CD4-positive, CD25-positive, alpha-beta regulatory T cell (primary cell): ENCODE measurements around the gene POLR2E. TPM values are rescaled to one million over a fixed set of nuclear protein-coding genes. Genes with fewer than 3 reads are reported as not detected.
A peak's percentile ranks its signal among the peaks of the same experiment; 100 is the strongest.

ENCODE experiments used
- ATAC-seq, 2 donors: fragments of 150-1000 bp; cut with Tn5 transposase; one replicate each; pipeline ENCODE4 v1.10.0; 2021; ENCODE audit warnings: low read depth in 2 of 2, moderate number of reproducible peaks in 2 of 2, moderate library complexity in 1 of 2
- DNase-seq, 3 donors: peaks; one replicate each; pipeline versions ENCODE4 v3.0.0 to v3.0.0-alpha.2; 2012 to 2022; ENCODE audit warnings: mixed read lengths in 1 of 3
- H3K27ac ChIP-seq: one replicate; pipeline ENCODE4 v1.7.0; 2013; ENCODE audit warnings: mild to moderate bottlenecking, low read length; ENCODE audit not compliant: insufficient read depth, poor library complexity, severe bottlenecking
- H3K27me3 ChIP-seq: one replicate; pipeline ENCODE4 v1.7.0; 2013; ENCODE audit warnings: low read length; ENCODE audit not compliant: control insufficient read depth, insufficient read depth
- H3K36me3 ChIP-seq: one replicate; pipeline ENCODE4 v1.7.0; 2013; ENCODE audit warnings: mild to moderate bottlenecking, low read length, moderate library complexity; ENCODE audit not compliant: control insufficient read depth, insufficient read depth
- H3K4me1 ChIP-seq: 2 replicates; pipeline ENCODE4 v1.7.0; 2013; ENCODE audit warnings: mild to moderate bottlenecking, low read length; ENCODE audit not compliant: insufficient read depth, control insufficient read depth, poor library complexity, severe bottlenecking
- H3K4me3 ChIP-seq: one replicate; pipeline ENCODE4 v1.7.0; 2013; ENCODE audit warnings: low read depth, mild to moderate bottlenecking, low read length, moderate library complexity
- H3K9me3 ChIP-seq, 2 experiments: 1 replicate in 1 of 2; 2 replicates in 1 of 2; pipeline ENCODE4 v1.7.0; 2013; ENCODE audit warnings: low read length in 2 of 2, mild to moderate bottlenecking in 1 of 2, moderate library complexity in 1 of 2; ENCODE audit not compliant: control insufficient read depth in 2 of 2
- H3K27ac Mint-ChIP-seq, 3 donors: one replicate each; pipeline ENCODE4 v1.8.0; 2020 to 2022; ENCODE audit warnings: mild to moderate bottlenecking in 3 of 3, mixed read lengths in 3 of 3, moderate library complexity in 2 of 3
- H3K27me3 Mint-ChIP-seq: one replicate; pipeline ENCODE4 v1.8.0; 2022; ENCODE audit warnings: mild to moderate bottlenecking, mixed read lengths
- H3K36me3 Mint-ChIP-seq: one replicate; pipeline ENCODE4 v1.8.0; 2020; ENCODE audit warnings: mixed read lengths
- H3K4me1 Mint-ChIP-seq, 4 donors: one replicate each; pipeline ENCODE4 v1.8.0; 2020 to 2022; ENCODE audit warnings: mixed read lengths in 4 of 4, mild to moderate bottlenecking in 1 of 4
- H3K4me3 Mint-ChIP-seq, 4 donors: one replicate each; pipeline ENCODE4 v1.8.0; 2020 to 2022; ENCODE audit warnings: mild to moderate bottlenecking in 4 of 4, mixed read lengths in 4 of 4, moderate library complexity in 3 of 4
- H3K9me3 Mint-ChIP-seq, 7 donors: one replicate each; pipeline ENCODE4 v1.8.0; 2020 to 2022; ENCODE audit warnings: mixed read lengths in 7 of 7, mild to moderate bottlenecking in 3 of 7, moderate library complexity in 2 of 7
- polyA plus RNA-seq, 4 donors: library from polyadenylated mRNA; unstranded; fragments of 300-500 nt; fragmentation: Illumina TruSeq; gene quantifications; one replicate each; pipeline ENCODE4 v1.2.3, GENCODE V29; 2021
- total RNA-seq: library from RNA; stranded (reverse); gene quantifications from one replicate; pipeline ENCODE4 v1.2.3, GENCODE V29; 2022

Gene POLR2E
- total and polyA plus RNA-seq, 5 donors from 2014 or later, result 72.4 to 145 (median 125) TPM

DNA sequence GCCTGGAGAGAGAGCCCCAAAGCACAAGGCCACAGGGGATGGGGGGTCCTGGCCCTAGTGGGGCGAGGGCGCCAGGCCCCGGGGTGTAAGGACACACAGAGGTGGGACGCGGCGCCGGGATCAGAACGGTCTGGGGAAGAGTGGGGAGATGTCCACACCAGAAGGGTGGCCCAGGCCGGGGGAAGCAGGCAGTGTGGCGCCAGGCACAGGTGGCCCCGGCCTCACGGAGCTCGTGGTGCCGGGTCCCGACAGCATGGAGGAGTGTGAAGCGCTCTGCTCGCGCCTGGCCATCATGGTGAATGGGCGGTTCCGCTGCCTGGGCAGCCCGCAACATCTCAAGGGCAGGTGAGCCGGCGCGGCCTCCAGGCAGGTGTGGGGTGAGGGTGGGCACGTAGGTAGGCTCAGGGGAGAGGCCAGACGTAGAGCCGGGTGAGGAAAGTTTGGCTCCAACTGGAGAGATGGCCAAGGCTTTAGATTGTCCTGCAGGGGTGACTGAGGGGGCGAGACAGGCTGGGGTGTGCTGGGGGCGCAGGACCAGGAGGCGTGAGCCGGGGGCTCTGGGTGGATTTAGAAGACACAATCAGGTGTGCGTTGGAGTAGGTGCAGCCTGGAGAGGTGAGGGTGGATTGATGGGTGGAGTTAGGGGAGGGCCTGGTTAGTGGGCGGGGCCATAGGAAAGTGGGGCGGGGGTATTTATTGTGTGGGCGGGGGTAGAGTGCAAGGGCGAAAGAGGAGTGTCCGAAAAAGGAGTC lies 31.1 kb downstream of the POLR2E start:
- H3K36me3 ChIP-seq, result no peaks in the 10 kb centered on the region
- no peaks in the 10 kb centered on the region for H3K27me3 ChIP-seq
- H3K9me3 ChIP-seq, result no peaks in the 10 kb centered on the region
- Mint-ChIP-seq H3K27me3 (no peaks in the 10 kb centered on the region), H3K27ac (peak overlapping the region in 1 of 3 donors; percentile 69), H3K4me1 (peaks cover 0 to 37% (median 15%) of the 10 kb centered on the region in 4 donors), H3K36me3 (peaks cover 6% of the 10 kb centered on the region), H3K4me3 (peak overlapping the region in 3 of 4 donors; percentile 27 to 99 (median 62)), H3K9me3 (peaks cover 0 to 1% (median 0%) of the 10 kb centered on the region in 7 donors)
- no peak for ATAC-seq
- H3K4me3 ChIP-seq, result no peak overlapping the region
- no peak for DNase-seq
- peak overlapping the region; percentile 33 for H3K27ac ChIP-seq
- H3K4me1 ChIP-seq, result peaks cover 39% of the 10 kb centered on the region

DNA sequence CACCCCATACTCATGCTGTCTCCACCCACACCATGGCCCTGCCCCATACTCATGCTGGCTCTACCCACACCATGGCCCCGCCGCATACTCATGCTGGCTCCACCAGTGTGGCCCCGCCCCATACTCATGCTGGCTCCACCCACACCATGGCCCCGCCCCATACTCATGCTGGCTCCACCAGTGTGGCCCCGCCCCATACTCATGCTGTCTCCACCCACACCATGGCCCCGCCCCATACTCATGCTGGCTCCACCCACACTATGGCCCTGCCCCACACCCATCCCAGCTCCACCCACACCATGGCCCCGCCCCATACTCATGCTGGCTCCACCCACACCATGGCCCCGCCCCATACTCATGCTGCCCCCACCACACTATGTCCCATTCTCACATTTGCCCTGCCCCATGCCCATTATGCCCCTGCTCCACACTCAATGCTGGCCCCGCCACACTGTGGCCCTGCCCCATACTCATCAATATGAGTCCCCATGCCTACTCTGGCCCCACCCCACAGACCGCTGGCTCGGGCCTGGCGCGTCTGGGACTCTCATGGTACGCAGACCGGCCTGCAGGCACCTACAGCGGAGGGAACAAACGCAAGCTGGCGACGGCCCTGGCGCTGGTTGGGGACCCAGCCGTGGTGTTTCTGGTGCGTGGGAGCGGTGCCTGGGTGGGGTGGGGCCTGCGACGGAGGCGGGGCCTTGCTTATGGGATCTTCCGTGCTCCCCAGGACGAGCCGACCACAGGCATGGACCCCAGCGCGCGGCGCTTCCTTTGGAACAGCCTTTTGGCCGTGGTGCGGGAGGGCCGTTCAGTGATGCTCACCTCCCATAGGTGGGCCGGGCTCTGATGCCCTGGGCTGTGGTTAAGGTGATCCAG lies 31.9 kb downstream of the POLR2E start:
- Mint-ChIP-seq H3K27me3 (no peaks in the 10 kb centered on the region), H3K27ac (no peak overlapping the region), H3K4me3 (no peak overlapping the region), H3K4me1 (peaks cover 0 to 34% (median 14%) of the 10 kb centered on the region in 4 donors), H3K9me3 (peaks cover 0 to 1% (median 0%) of the 10 kb centered on the region in 7 donors), H3K36me3 (no peaks in the 10 kb centered on the region)
- peaks cover 2% of the 10 kb centered on the region for H3K36me3 ChIP-seq
- no peaks in the 10 kb centered on the region for H3K9me3 ChIP-seq
- no peak for ATAC-seq
- H3K27ac ChIP-seq, result peak overlapping the region; percentile 33
- peaks cover 31% of the 10 kb centered on the region for H3K4me1 ChIP-seq
- DNase-seq, result peak; percentile 51 to 61 (median 60)
- H3K27me3 ChIP-seq, result no peaks in the 10 kb centered on the region
- no peak overlapping the region for H3K4me3 ChIP-seq

DNA sequence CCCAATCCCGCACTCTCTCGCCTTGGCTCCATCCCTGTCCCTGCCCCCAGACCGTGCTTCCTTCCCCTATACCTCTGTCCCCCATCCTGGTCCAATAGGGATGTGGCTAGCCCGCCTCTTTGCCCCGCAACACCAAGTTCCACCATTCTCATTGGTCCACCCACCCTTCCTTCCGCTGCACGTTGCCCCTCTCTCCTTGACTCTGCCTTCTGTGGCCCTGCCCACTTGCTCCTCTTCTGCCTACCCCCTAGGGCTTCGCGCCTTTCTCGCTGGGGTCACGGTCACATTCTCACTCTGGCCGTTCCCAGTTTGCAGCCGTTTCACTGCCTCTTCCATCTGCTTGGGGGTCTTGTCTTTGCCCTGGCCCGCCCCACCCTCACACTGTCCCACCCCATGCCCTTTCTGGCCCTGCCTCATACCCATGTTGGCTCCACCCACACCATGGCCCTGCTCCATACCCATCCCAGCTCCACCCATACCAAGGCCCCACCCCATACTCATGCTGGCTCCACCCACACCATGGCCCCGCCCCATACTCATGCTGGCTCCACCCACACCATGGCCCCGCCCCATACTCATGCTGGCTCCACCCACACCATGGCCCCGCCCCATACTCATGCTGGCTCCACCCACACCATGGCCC lies 32.7 kb downstream of the POLR2E start:
- Mint-ChIP-seq H3K27me3 (no peaks in the 10 kb centered on the region), H3K27ac (peak overlapping the region in 1 of 3 donors; percentile 71), H3K9me3 (peaks cover 0 to 1% (median 0%) of the 10 kb centered on the region in 7 donors), H3K4me1 (peaks cover under 1 to 41% (median 21%) of the 10 kb centered on the region in 4 donors), H3K36me3 (peaks cover under 1% of the 10 kb centered on the region), H3K4me3 (no peak overlapping the region)
- ATAC-seq, result no peak
- no peak overlapping the region for H3K27ac ChIP-seq
- no peaks in the 10 kb centered on the region for H3K27me3 ChIP-seq
- peaks cover 2% of the 10 kb centered on the region for H3K36me3 ChIP-seq
- no peak overlapping the region for H3K4me3 ChIP-seq
- DNase-seq, result peak in 1 of 3 donors; percentile 1
- H3K9me3 ChIP-seq, result no peaks in the 10 kb centered on the region
- peaks cover 37% of the 10 kb centered on the region for H3K4me1 ChIP-seq

DNA sequence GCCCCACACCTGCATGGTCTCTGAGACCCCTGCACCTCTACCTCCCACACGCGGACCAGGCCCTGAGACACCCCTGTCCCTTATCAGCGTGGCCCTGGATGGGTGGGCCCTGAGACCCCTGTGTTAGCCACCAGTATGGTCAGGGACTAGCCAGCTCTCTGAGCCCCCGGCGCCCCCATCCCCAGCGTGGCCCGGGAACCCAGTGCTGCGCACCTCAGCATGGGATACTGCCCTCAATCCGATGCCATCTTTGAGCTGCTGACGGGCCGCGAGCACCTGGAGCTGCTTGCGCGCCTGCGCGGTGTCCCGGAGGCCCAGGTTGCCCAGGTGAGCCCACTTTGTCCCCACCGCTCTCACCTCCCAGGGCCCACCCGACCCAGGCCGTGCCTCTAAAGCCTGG lies 33.2 kb downstream of the POLR2E start:
- peaks cover 0 to 3% (median 0%) of the 10 kb centered on the region in 7 donors for H3K9me3 Mint-ChIP-seq
- peaks cover 5 to 47% (median 26%) of the 10 kb centered on the region in 4 donors for H3K4me1 Mint-ChIP-seq
- Histone ChIP-seq H3K9me3 (no peaks in the 10 kb centered on the region), H3K27me3 (no peaks in the 10 kb centered on the region), H3K36me3 (peaks cover 2% of the 10 kb centered on the region), H3K27ac (no peak overlapping the region), H3K4me1 (peaks cover 41% of the 10 kb centered on the region), H3K4me3 (no peak overlapping the region)
- H3K36me3 Mint-ChIP-seq, result peaks cover 6% of the 10 kb centered on the region
- no peak for DNase-seq
- H3K27me3 Mint-ChIP-seq, result no peaks in the 10 kb centered on the region
- ATAC-seq, result no peak
- H3K27ac Mint-ChIP-seq, result no peak overlapping the region
- no peak overlapping the region for H3K4me3 Mint-ChIP-seq

DNA sequence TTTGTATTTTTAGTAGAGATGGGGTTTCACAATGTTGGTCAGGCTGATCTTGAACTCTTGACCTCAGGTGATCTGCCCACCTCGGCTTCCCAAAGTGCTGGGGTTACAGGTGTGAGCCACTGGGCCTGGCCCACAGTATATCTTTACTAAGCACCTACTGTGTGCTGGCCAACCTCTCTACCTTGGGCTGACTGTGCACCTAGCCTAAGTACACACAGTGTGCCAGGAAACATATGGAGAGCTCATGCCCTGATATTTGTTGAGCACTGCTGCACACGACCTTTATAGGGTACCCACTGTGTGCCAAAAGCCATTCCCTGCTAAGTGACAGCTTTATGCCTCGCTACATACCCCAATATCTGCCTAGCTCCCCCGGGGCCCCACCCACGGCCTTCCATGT lies 34.5 kb downstream of the POLR2E start:
- peaks cover 0 to 3% (median 0%) of the 10 kb centered on the region in 7 donors for H3K9me3 Mint-ChIP-seq
- no peak for ATAC-seq

DNA sequence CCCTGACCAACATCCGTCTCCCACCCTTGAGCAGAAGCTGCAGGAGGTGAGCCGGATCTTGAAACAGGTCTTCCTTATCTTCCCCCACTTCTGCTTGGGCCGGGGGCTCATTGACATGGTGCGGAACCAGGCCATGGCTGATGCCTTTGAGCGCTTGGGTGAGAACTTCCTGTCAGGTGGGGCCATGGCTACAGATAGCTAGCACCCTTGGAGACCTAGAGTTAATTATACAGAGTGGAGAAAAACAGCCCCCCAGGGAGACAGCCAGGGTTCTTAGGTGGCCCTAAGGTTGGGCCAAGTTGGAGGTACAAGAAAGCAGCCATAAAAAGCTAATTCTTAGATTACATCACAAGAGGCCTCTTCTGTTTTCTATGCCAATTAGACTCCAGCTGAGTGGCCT lies 37.1 kb downstream of the POLR2E start:
- H3K4me1 ChIP-seq, result peaks cover 12% of the 10 kb centered on the region
- H3K27ac Mint-ChIP-seq, result peak overlapping the region; percentile 25 to 79 (median 61)
- no peaks in the 10 kb centered on the region for H3K27me3 ChIP-seq
- peaks cover 5 to 26% (median 17%) of the 10 kb centered on the region in 4 donors for H3K4me1 Mint-ChIP-seq
- DNase-seq, result peak in 1 of 3 donors; percentile 51
- peaks cover 15% of the 10 kb centered on the region for H3K36me3 Mint-ChIP-seq
- no peaks in the 10 kb centered on the region for H3K27me3 Mint-ChIP-seq
- peaks cover 2% of the 10 kb centered on the region for H3K36me3 ChIP-seq
- H3K9me3 Mint-ChIP-seq, result peaks cover 0 to 3% (median 0%) of the 10 kb centered on the region in 7 donors
- no peaks in the 10 kb centered on the region for H3K9me3 ChIP-seq
- peak overlapping the region; percentile 6 for H3K27ac ChIP-seq
- no peak overlapping the region for H3K4me3 ChIP-seq
- ATAC-seq, result peak; percentile 37 to 41
- peak overlapping the region in 2 of 4 donors; percentile 33 to 43 for H3K4me3 Mint-ChIP-seq

More for the DNA sequence above, 34.5 kb downstream of the POLR2E start:
- H3K36me3 ChIP-seq, result peaks cover 2% of the 10 kb centered on the region
- peaks cover 15% of the 10 kb centered on the region for H3K36me3 Mint-ChIP-seq
- no peaks in the 10 kb centered on the region for H3K27me3 Mint-ChIP-seq
- peaks cover 5 to 43% (median 26%) of the 10 kb centered on the region in 4 donors for H3K4me1 Mint-ChIP-seq
- no peaks in the 10 kb centered on the region for H3K9me3 ChIP-seq
- H3K27ac ChIP-seq, result no peak overlapping the region
- H3K27me3 ChIP-seq, result no peaks in the 10 kb centered on the region
- H3K4me3 Mint-ChIP-seq, result no peak overlapping the region
- no peak overlapping the region for H3K27ac Mint-ChIP-seq
- H3K4me3 ChIP-seq, result no peak overlapping the region
- H3K4me1 ChIP-seq, result peaks cover 30% of the 10 kb centered on the region
- no peak for DNase-seq

DNA sequence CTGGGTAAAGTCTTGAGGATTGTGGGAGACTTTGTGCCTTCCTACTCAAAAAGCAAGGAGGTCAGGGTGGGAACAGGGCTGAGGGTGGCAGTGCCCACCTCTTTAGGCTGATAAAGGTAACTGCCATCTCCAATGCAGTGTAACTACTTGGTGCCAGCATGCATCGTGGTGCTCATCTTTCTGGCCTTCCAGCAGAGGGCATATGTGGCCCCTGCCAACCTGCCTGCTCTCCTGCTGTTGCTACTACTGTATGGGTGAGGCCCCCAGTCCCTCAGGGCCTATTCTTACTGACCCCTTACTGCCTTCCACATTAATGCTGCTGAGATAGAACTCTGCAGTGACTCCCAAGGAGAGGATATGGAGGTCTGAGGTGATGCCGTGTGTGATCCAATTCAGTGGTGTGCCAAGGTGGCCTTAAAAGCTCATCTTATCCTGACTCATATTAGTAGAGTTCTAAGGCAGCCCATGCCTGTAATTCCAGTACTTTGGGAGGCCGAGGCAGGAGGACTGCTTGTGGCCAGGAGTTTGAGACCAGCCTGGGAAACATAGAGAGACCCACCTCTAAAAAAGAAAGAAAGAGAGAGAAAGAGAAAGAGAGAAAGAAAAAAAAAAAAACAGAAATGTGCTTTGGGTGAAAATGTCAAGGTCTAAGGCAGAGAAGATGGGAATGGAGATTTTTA lies 37.9 kb downstream of the POLR2E start:
- no peak overlapping the region for H3K4me3 ChIP-seq

More for the DNA sequence above, 37.9 kb downstream of the POLR2E start:
- Mint-ChIP-seq H3K4me1 (peaks cover 5 to 31% (median 18%) of the 10 kb centered on the region in 4 donors), H3K27ac (peak overlapping the region; percentile 61 to 87 (median 67)), H3K36me3 (peaks cover 15% of the 10 kb centered on the region), H3K27me3 (no peaks in the 10 kb centered on the region), H3K4me3 (peak overlapping the region in 2 of 4 donors; percentile 60 to 68), H3K9me3 (peaks cover 0 to 3% (median 0%) of the 10 kb centered on the region in 7 donors)
- H3K27ac ChIP-seq, result peak overlapping the region; percentile 6
- H3K36me3 ChIP-seq, result peaks cover 2% of the 10 kb centered on the region
- H3K4me1 ChIP-seq, result peaks cover 12% of the 10 kb centered on the region
- H3K27me3 ChIP-seq, result no peaks in the 10 kb centered on the region
- H3K9me3 ChIP-seq, result no peaks in the 10 kb centered on the region
- ATAC-seq (peak; percentile 84 to 85), DNase-seq (peak in 2 of 3 donors; percentile 65 to 77)
